ENCODE measurements around the gene TPD52L1.

Gene TPD52L1

DNA sequence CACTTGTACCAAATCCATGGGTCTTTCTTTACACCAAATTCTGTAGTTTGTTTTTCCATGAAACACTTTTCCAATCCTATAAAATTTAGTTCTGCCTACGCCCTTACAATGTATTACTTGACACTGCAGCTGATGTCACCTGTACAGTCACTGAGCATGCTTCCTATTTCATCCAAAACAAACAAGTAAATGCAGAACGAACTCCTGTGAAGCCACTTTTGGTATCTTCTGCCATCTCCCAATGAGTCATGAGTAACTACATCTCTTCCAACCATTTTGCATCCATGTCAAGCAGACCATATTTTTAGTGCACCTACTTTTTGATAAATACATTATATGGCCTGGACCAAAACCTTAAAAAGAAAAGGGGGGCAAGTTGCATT, 105.8 kb downstream of the TPD52L1 start:
- no peaks in the 10 kb centered on the region for H3K9me3 ChIP-seq (ENCODE audit: control insufficient read depth, insufficient read depth, low read depth, low read length)
- H3K27ac ChIP-seq (ENCODE audit: low read depth, low read length): no peak overlapping the region
- H3K36me3 ChIP-seq (ENCODE audit: control insufficient read depth, insufficient read depth, low read length): no peaks in the 10 kb centered on the region
- H3K4me1 ChIP-seq (ENCODE audit: control insufficient read depth, insufficient read depth, low read length): 0 out of 2 replicates have a peak, but pooled peaks cover 5% of the 10 kb centered on the region
- no peak overlapping the region for H3K9ac ChIP-seq (ENCODE audit: low read length)
- no peak overlapping the region for H3K4me3 ChIP-seq (ENCODE audit: low read depth, low read length)
- no peaks in the 10 kb centered on the region for H3K27me3 ChIP-seq (ENCODE audit: control insufficient read depth, insufficient read depth, low read length)

GRCh38 chr6:125262016-125263013, 108.7 kb downstream of the TPD52L1 start:
- no peak overlapping the region for H3K27ac ChIP-seq (ENCODE audit: low read depth, low read length)
- no peaks in the 10 kb centered on the region for H3K27me3 ChIP-seq (ENCODE audit: control insufficient read depth, insufficient read depth, low read length)
- no peaks in the 10 kb centered on the region for H3K9me3 ChIP-seq (ENCODE audit: control insufficient read depth, insufficient read depth, low read depth, low read length)
- H3K4me1 ChIP-seq (ENCODE audit: control insufficient read depth, insufficient read depth, low read length): 0 out of 2 replicates have a peak, but pooled peaks cover 5% of the 10 kb centered on the region
- no peak overlapping the region for H3K9ac ChIP-seq (ENCODE audit: low read length)
- no peak overlapping the region for H3K4me3 ChIP-seq (ENCODE audit: low read depth, low read length)
- H3K36me3 ChIP-seq (ENCODE audit: control insufficient read depth, insufficient read depth, low read length): no peaks in the 10 kb centered on the region

DNA sequence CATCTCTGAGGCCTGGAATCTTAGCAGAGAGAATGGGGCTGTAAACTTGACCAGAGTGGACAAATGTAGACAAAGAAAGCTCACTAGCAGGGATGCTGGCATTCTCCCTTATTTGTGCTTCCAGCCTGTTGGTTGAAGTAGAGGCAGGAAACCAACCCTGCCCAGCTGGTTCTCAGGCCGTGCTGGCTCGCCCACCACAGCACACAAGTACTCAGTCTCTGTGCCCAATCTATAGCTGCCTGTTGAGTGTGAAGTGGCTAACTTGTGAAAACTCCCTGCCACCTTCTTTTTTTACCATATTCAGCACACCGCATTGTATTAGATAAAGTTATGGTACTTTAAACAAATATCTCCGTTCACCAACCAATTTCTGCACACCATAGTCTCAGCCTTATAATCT, 110.9 kb downstream of the TPD52L1 start:
- Histone ChIP-seq H3K27me3 (ENCODE audit: control insufficient read depth, insufficient read depth, low read length) (no peaks in the 10 kb centered on the region), H3K4me1 (ENCODE audit: control insufficient read depth, insufficient read depth, low read length) (0 out of 2 replicates have a peak, but pooled peaks cover 5% of the 10 kb centered on the region), H3K9me3 (ENCODE audit: control insufficient read depth, insufficient read depth, low read depth, low read length) (no peaks in the 10 kb centered on the region), H3K9ac (ENCODE audit: low read length) (no peak overlapping the region), H3K27ac (ENCODE audit: low read depth, low read length) (no peak overlapping the region), H3K4me3 (ENCODE audit: low read depth, low read length) (no peak overlapping the region), H3K36me3 (ENCODE audit: control insufficient read depth, insufficient read depth, low read length) (no peaks in the 10 kb centered on the region)

DNA sequence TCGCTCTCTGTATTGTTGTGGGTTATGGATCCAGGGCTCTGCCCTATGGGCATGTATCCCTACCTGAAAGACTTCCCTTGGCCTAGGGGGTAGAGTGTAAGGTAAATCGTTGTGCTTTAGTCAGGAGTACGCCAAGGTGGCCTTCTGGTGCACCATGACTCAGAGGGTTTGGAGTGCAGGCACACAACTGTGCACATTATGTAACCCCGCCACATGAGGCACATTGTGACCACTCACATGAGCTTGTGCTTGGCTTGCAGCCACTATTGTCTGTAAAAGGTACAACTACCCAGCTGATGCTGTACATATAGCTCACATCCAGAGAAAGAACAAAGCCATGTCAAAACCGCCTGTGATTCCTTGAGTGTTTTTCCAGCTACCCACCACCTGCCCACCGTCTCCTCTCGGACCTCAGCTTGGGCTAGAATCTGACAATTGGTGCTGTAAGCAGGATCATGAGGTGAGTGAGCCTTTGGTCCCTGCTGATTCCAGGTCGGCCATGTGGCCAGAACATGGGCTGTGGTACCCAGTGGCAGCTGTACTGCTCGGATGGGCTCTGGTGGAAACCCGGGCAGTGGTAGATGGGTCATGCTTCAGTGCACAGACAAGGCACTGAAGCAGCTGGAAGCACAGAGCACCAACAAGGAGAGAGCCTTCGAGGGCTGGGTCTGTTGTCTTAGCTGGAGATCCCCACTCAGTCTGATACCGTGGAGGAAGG, 114.4 kb downstream of the TPD52L1 start:
- Histone ChIP-seq H3K27ac (ENCODE audit: low read depth, low read length) (no peak overlapping the region), H3K9ac (ENCODE audit: low read length) (no peak overlapping the region), H3K4me3 (ENCODE audit: low read depth, low read length) (no peak overlapping the region), H3K4me1 (ENCODE audit: control insufficient read depth, insufficient read depth, low read length) (0 out of 2 replicates have a peak, but pooled peaks cover 1% of the 10 kb centered on the region), H3K27me3 (ENCODE audit: control insufficient read depth, insufficient read depth, low read length) (no peaks in the 10 kb centered on the region), H3K36me3 (ENCODE audit: control insufficient read depth, insufficient read depth, low read length) (peaks cover 10% of the 10 kb centered on the region), H3K9me3 (ENCODE audit: control insufficient read depth, insufficient read depth, low read depth, low read length) (no peaks in the 10 kb centered on the region)

GRCh38 chr6:125268765-125269164, 115.2 kb downstream of the TPD52L1 start:
- no peaks in the 10 kb centered on the region for H3K9me3 ChIP-seq (ENCODE audit: control insufficient read depth, insufficient read depth, low read depth, low read length)
- H3K27me3 ChIP-seq (ENCODE audit: control insufficient read depth, insufficient read depth, low read length): no peaks in the 10 kb centered on the region
- H3K27ac ChIP-seq (ENCODE audit: low read depth, low read length): no peak overlapping the region
- H3K9ac ChIP-seq (ENCODE audit: low read length): no peak overlapping the region
- no peaks in the 10 kb centered on the region for H3K4me1 ChIP-seq (ENCODE audit: control insufficient read depth, insufficient read depth, low read length)
- no peak overlapping the region for H3K4me3 ChIP-seq (ENCODE audit: low read depth, low read length)
- peaks cover 17% of the 10 kb centered on the region for H3K36me3 ChIP-seq (ENCODE audit: control insufficient read depth, insufficient read depth, low read length)

DNA sequence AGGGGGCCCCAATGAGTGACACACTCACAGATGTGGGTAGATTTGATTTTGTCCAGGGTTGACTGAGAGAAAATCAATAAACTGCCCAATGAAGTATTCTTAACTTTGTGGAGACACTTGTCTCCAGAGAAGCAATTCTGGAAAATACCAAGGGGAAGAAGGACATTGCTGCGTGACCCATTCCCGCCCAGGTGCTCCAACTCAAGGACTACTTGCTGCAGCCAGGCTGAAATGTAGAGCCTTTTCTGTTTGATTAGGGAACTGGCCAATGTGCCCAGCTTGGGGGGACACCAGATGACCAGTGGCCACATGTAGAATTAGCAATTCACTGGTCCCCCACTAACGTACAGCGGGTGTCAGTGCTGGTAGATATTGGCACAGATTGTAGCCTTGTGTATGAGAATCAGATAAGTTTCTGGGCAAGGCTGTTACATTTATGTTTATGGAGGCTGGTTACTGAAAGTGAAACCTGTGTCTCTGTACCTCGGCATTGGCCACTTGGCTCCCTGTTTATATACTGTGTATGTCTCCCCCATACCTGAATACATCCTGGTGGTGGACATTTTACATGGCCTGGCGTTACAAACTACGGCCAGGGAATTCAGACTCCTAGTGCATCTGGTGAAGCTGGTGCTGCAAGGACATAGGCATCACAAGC, 115.9 kb downstream of the TPD52L1 start:
- Histone ChIP-seq H3K4me3 (ENCODE audit: low read depth, low read length) (no peak overlapping the region), H3K9ac (ENCODE audit: low read length) (no peak overlapping the region), H3K9me3 (ENCODE audit: control insufficient read depth, insufficient read depth, low read depth, low read length) (no peaks in the 10 kb centered on the region), H3K27ac (ENCODE audit: low read depth, low read length) (no peak overlapping the region), H3K27me3 (ENCODE audit: control insufficient read depth, insufficient read depth, low read length) (no peaks in the 10 kb centered on the region), H3K36me3 (ENCODE audit: control insufficient read depth, insufficient read depth, low read length) (peaks cover 21% of the 10 kb centered on the region), H3K4me1 (ENCODE audit: control insufficient read depth, insufficient read depth, low read length) (no peaks in the 10 kb centered on the region)

GRCh38 chr6:125270380-125270779, 116.8 kb downstream of the TPD52L1 start:
- H3K36me3 ChIP-seq (ENCODE audit: control insufficient read depth, insufficient read depth, low read length): peaks cover 27% of the 10 kb centered on the region
- no peak overlapping the region for H3K27ac ChIP-seq (ENCODE audit: low read depth, low read length)
- no peak overlapping the region for H3K4me3 ChIP-seq (ENCODE audit: low read depth, low read length)
- H3K4me1 ChIP-seq (ENCODE audit: control insufficient read depth, insufficient read depth, low read length): no peaks in the 10 kb centered on the region
- H3K27me3 ChIP-seq (ENCODE audit: control insufficient read depth, insufficient read depth, low read length): no peaks in the 10 kb centered on the region
- H3K9ac ChIP-seq (ENCODE audit: low read length): no peak overlapping the region
- H3K9me3 ChIP-seq (ENCODE audit: control insufficient read depth, insufficient read depth, low read depth, low read length): no peaks in the 10 kb centered on the region

GRCh38 chr6:125271486-125272159, 118.0 kb downstream of the TPD52L1 start:
- no peaks in the 10 kb centered on the region for H3K4me1 ChIP-seq (ENCODE audit: control insufficient read depth, insufficient read depth, low read length)
- no peak overlapping the region for H3K4me3 ChIP-seq (ENCODE audit: low read depth, low read length)
- no peak overlapping the region for H3K27ac ChIP-seq (ENCODE audit: low read depth, low read length)
- no peaks in the 10 kb centered on the region for H3K27me3 ChIP-seq (ENCODE audit: control insufficient read depth, insufficient read depth, low read length)
- no peaks in the 10 kb centered on the region for H3K9me3 ChIP-seq (ENCODE audit: control insufficient read depth, insufficient read depth, low read depth, low read length)
- H3K9ac ChIP-seq (ENCODE audit: low read length): no peak overlapping the region
- H3K36me3 ChIP-seq (ENCODE audit: control insufficient read depth, insufficient read depth, low read length): peaks cover 36% of the 10 kb centered on the region

DNA sequence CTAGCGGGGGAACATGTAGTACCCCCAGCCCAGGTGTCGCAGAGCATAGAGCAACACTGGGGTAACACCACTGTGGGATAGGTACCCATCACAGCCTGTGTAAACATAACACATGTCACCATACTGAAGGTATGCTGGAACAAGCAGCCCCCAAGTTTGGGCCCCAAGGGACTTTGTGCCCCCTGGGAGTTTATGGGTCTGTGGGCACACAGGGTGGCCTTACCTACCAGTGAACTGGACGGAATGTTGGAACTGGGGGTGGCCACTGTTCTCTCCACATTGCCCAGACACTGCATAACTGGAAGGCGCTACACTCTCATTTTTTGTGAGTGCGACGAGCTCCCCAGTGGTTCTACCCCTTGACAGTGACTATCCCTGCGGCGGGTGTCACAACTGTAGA, 119.7 kb downstream of the TPD52L1 start:
- Histone ChIP-seq H3K4me1 (ENCODE audit: control insufficient read depth, insufficient read depth, low read length) (no peaks in the 10 kb centered on the region), H3K27ac (ENCODE audit: low read depth, low read length) (no peak overlapping the region), H3K9me3 (ENCODE audit: control insufficient read depth, insufficient read depth, low read depth, low read length) (no peaks in the 10 kb centered on the region), H3K36me3 (ENCODE audit: control insufficient read depth, insufficient read depth, low read length) (peaks cover 48% of the 10 kb centered on the region), H3K4me3 (ENCODE audit: low read depth, low read length) (no peak overlapping the region), H3K27me3 (ENCODE audit: control insufficient read depth, insufficient read depth, low read length) (no peaks in the 10 kb centered on the region), H3K9ac (ENCODE audit: low read length) (no peak overlapping the region)

DNA sequence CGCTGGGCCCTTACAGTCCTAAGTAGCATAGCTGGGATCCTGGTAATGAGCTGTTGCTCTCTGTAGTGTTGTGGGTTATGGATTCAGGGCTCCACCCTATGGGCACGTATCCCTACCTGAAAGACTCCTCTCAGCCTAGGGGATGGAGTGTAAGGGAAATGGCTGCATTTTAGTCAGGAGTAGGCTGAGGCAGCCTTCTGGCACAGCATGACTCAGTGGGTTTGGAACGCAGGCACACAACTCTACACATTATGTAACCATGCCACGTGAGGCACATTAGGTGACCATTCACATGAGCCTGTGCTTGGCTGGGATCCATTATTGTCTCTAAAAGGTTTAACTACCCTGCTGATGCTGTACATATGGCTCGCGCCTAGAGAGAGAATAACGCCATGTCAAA, 120.4 kb downstream of the TPD52L1 start:
- peaks cover 48% of the 10 kb centered on the region for H3K36me3 ChIP-seq (ENCODE audit: control insufficient read depth, insufficient read depth, low read length)
- H3K9ac ChIP-seq (ENCODE audit: low read length): no peak overlapping the region

More for the DNA sequence above, 120.4 kb downstream of the TPD52L1 start:
- H3K9me3 ChIP-seq (ENCODE audit: control insufficient read depth, insufficient read depth, low read depth, low read length): no peaks in the 10 kb centered on the region
- H3K4me3 ChIP-seq (ENCODE audit: low read depth, low read length): no peak overlapping the region
- H3K4me1 ChIP-seq (ENCODE audit: control insufficient read depth, insufficient read depth, low read length): no peaks in the 10 kb centered on the region
- H3K27me3 ChIP-seq (ENCODE audit: control insufficient read depth, insufficient read depth, low read length): no peaks in the 10 kb centered on the region
- H3K27ac ChIP-seq (ENCODE audit: low read depth, low read length): no peak overlapping the region

Data from HUES6 (cell line).